Brain microvascular endothelial cell (primary cell): ENCODE measurements around the gene EIF4G1.

Experiments
- DNase-seq: peaks from one replicate; pipeline ENCODE4 v3.0.0-alpha.2; 2020
- H3K27ac ChIP-seq: fragments of 250-450 bp; sonication (Bioruptor Pico); 2 replicates; pipeline ENCODE4 v1.5.1; 2020; ENCODE audit warnings: mild to moderate bottlenecking, moderate library complexity
- H3K27me3 ChIP-seq: fragments of 250-450 bp; sonication (Bioruptor Pico); replicated peaks from 2 replicates; pipeline ENCODE4 v1.5.1; 2020; ENCODE audit warnings: mild to moderate bottlenecking
- H3K36me3 ChIP-seq: fragments of 250-450 bp; sonication (Bioruptor Pico); replicated peaks from 2 replicates; pipeline ENCODE4 v1.5.1; 2020; ENCODE audit warnings: mild to moderate bottlenecking
- H3K4me3 ChIP-seq: 2 replicates; pipeline ENCODE4 v1.5.1; 2011; ENCODE audit warnings: low read depth, mild to moderate bottlenecking, control low read depth, low read length, moderate library complexity
- in situ Hi-C: cut with HindIII; loops from 2 replicates; pipeline ENCODE4 v1.10.0; 2017; ENCODE audit warnings: low sequenced_read_pairs, low pct_ligation_motif_present
- TF ChIP-seq, protein P1 (sequence below): IDR thresholded peaks from 2 replicates; pipeline ENCODE4 v1.5.1; 2011; ENCODE audit warnings: low read depth, mild to moderate bottlenecking, moderate library complexity, low read length, control low read depth, inconsistent platforms; ENCODE audit errors: missing control alignments

EIF4G1 gene

DNA sequence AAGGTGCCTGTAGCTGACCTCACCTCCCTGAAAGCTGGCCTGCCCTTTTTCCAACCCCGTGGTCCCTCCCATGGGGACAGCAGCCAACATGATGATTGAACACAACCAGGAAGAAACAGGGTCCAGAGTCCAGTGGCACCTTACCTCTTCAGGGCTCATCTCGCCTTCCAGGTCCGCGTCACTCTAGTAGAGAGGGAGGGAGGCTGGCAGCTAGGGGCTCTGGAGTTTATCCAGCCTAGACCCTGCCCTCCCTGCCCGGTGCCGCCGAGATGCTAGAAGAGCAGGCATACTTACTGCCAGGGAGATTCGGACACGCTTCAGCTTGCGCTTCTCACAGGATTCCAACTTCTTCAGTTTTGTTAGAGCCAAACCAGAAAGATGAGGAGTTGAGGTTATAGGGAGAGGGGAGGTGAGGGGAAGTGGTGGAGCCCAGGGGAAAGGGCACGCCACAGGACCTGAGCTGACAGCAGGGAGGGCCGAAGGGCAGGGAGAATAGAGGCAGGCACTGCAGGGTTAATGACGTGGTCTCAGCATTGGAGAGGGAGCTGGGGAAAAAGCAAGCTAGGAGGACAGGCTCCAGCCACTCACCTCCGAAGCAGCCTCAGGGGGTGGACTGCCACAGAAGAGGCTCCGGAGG lies 37.9 kb downstream of the EIF4G1 start:
- in situ Hi-C loops: loop anchor here (25.0 kb wide), 1 partner anchor 185 kb away; no protein-coding TSS in a partner anchor
- Histone ChIP-seq H3K36me3 (no peaks in the 10 kb centered on the region), H3K27ac (no peak overlapping the region), H3K27me3 (no peaks in the 10 kb centered on the region), H3K4me3 (no peak overlapping the region)
- DNase-seq: no peak
- TF ChIP-seq, protein P1, sequence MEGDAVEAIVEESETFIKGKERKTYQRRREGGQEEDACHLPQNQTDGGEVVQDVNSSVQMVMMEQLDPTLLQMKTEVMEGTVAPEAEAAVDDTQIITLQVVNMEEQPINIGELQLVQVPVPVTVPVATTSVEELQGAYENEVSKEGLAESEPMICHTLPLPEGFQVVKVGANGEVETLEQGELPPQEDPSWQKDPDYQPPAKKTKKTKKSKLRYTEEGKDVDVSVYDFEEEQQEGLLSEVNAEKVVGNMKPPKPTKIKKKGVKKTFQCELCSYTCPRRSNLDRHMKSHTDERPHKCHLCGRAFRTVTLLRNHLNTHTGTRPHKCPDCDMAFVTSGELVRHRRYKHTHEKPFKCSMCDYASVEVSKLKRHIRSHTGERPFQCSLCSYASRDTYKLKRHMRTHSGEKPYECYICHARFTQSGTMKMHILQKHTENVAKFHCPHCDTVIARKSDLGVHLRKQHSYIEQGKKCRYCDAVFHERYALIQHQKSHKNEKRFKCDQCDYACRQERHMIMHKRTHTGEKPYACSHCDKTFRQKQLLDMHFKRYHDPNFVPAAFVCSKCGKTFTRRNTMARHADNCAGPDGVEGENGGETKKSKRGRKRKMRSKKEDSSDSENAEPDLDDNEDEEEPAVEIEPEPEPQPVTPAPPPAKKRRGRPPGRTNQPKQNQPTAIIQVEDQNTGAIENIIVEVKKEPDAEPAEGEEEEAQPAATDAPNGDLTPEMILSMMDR: no peak

DNA sequence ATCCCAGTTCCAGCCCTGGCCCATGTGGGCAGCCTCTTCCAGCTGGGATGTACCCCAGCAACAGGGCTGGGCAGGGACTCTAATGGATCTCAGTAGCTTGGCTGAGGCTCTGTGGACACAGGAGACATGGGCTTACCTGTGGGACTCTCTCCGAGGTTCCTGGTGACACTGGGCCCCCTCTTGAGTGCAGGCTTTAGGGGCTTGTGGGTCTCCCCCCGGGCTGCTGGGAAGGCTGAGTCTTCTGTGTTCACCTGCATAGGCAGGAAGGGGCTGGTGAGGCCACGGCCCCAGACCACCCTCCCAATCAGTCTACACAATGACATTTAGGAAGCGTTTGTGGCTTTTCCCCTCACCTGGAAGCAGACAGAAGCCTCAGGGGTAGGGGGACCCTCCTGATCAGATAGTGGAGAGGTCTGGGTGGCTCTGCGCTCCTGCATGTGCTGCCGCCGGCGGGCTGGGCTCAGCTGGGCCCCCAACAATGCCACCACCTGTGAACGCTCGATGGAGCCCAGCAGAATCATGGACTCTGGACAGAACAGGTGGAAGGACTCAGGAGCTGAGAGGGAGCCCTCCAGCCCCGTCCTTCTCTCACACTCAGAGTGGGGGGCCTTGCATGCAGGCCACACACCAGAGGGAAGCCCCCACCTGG lies 38.6 kb downstream of the EIF4G1 start:
- DNase-seq: no peak
- Histone ChIP-seq H3K36me3 (no peaks in the 10 kb centered on the region), H3K27me3 (no peaks in the 10 kb centered on the region), H3K27ac (no peak overlapping the region), H3K4me3 (no peak overlapping the region)
- in situ Hi-C loops: loop anchor here (25.0 kb wide), 1 partner anchor 184 kb away; no protein-coding TSS in a partner anchor
- TF ChIP-seq, protein P1: no peak

- DNase-seq: no peak
- H3K27me3 ChIP-seq: no peaks in the 10 kb centered on the region
- TF ChIP-seq, protein P1: no peak
- H3K36me3 ChIP-seq: no peaks in the 10 kb centered on the region
- H3K27ac ChIP-seq: no peak overlapping the region
- H3K4me3 ChIP-seq: no peak overlapping the region
- in situ Hi-C loops: loop anchor here (25.0 kb wide), 1 partner anchor 184 kb away; no protein-coding TSS in a partner anchor
These were observed 39.1 kb downstream of the EIF4G1 start for GRCh38 chr3:184353546-184353941.

- H3K27me3 ChIP-seq: no peaks in the 10 kb centered on the region
- TF ChIP-seq, protein P1: peak; percentile 90
- in situ Hi-C loops: loop anchor here (25.0 kb wide), 1 partner anchor 183 kb away; no protein-coding TSS in a partner anchor
- H3K36me3 ChIP-seq: no peaks in the 10 kb centered on the region
- H3K4me3 ChIP-seq: no peak overlapping the region
- DNase-seq: no peak
- H3K27ac ChIP-seq: no peak overlapping the region
These were observed 39.8 kb downstream of the EIF4G1 start for GRCh38 chr3:184354121-184354728.

GRCh38 chr3:184354754-184355153 lies 40.3 kb downstream of the EIF4G1 start:
- H3K27ac ChIP-seq: no peak overlapping the region
- no peaks in the 10 kb centered on the region for H3K27me3 ChIP-seq
- in situ Hi-C loops: loop anchor here (25.0 kb wide), 1 partner anchor 183 kb away; no protein-coding TSS in a partner anchor
- no peaks in the 10 kb centered on the region for H3K36me3 ChIP-seq
- H3K4me3 ChIP-seq: no peak overlapping the region
- DNase-seq: no peak
- TF ChIP-seq, protein P1: no peak
